Body of pancreas (tissue), 4 donors: ENCODE data around the gene SPOCK3. TPM values are rescaled to one million over a fixed set of nuclear protein-coding genes. Genes with fewer than 3 reads are reported as not detected.

Source experiments
- ATAC-seq: fragments of 150-250 bp; one replicate; pipeline ENCODE4 v1.9.1; 2016
- DNase-seq, 4 donors: peaks; one replicate each; pipeline ENCODE4 v3.0.0-alpha.2; 2019
- H3K27ac ChIP-seq, 4 donors: fragments of 200-600 bp; sonication (generic); 1 replicate in 3 of 4; 2 replicates in 1 of 4; pipeline versions ENCODE4 v1.5.1 to v1.6.1; 2016 to 2019; ENCODE audit warnings: mild to moderate bottlenecking in 1 of 4, mixed read lengths in 1 of 4, moderate library complexity in 1 of 4
- H3K27me3 ChIP-seq, 2 donors: fragments of 200-600 bp; sonication (generic); one replicate each; pipeline ENCODE4 v1.6.0; 2016; ENCODE audit warnings: mild to moderate bottlenecking in 1 of 2
- H3K36me3 ChIP-seq, 2 donors: fragments of 200-600 bp; sonication (generic); replicated peaks in 1 of 2; 2 replicates each; pipeline ENCODE4 v1.5.1; 2016; ENCODE audit warnings: low read depth in 2 of 2; ENCODE audit not compliant: insufficient read depth in 1 of 2
- H3K4me1 ChIP-seq: fragments of 200-600 bp; sonication (generic); one replicate; pipeline ENCODE4 v1.6.0; 2016
- H3K4me3 ChIP-seq, 2 donors: fragments of 200-600 bp; sonication (generic); 1 replicate in 1 of 2; 2 replicates in 1 of 2; pipeline ENCODE4 v1.5.1; 2016 to 2019
- H3K9me3 ChIP-seq, 3 donors: fragments of 200-600 bp; sonication (generic); 1 replicate in 2 of 3; 2 replicates in 1 of 3; pipeline ENCODE4 v1.5.1; 2016
- POLR2A ChIP-seq, 3 donors: fragments of 450-650 bp; IDR thresholded peaks; one replicate each; pipeline ENCODE4 v1.6.1; 2016; ENCODE audit warnings: antibody characterized with exemption in 3 of 3, mild to moderate bottlenecking in 2 of 3
- WGBS, 2 donors: methylation state at CpG; one replicate each; pipeline ENCODE4 v1.1.5; 2017; 5-methylcytosine and 5-hydroxymethylcytosine counted together
- intact Hi-C: fragments of 100-400 bp; cut with DNase I; formaldehyde crosslinking; loops from one replicate; pipeline ENCODE4 v1.15.1; 2023
- total RNA-seq, 2 donors: library from RNA; depleted of rRNA; stranded (reverse); fragments of >200 nt; gene quantifications; one replicate each; pipeline ENCODE4 v1.1.0, GENCODE V29; 2016
- TF ChIP-seq, protein P1 (sequence below), 7 experiments: fragments of 450-650 bp in 4 of 7; fragments of 200-600 bp in 3 of 7; sonication (generic) in 3 of 7; IDR thresholded peaks; one replicate each; pipeline ENCODE4 v1.5.1; 2016 to 2019; ENCODE audit warnings: antibody characterized with exemption in 7 of 7

The SPOCK3 gene
- total RNA-seq, 2 donors from 2014 or later = not detected

DNA sequence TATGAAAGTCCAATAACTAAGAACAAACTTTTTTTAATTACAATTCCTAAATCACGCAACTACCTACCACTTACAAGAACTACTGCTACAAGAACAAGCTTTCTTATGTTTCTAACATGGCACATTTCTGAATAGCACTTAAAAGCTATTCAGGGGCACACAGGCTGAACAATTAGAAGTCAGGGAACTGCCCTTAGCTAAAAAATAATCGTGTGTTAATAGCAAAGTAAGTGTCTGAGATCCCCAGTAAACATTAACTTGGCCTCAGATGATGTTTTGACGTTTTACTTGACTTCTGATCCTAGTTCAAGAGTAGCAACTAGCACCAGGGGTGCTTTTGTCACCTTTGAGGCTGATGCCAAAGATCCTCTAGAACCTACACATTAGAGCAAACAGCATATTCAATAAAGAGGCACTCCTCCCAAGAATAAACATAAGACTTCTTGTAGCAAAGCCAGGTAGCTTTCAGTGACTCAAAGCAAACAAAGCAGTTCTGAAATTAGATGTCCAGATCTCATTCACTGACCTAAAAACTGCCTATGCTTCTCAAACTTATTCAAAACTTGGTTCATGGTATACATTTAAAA, 16.2 kb downstream of the SPOCK3 start:
- no peaks in the 10 kb centered on the region for H3K27me3 ChIP-seq
- H3K4me3 ChIP-seq = no peak overlapping the region
- H3K27ac ChIP-seq = no peak overlapping the region
- no peak for TF ChIP-seq POLR2A (IDR thresholded peaks at IDR 0.05)
- TF ChIP-seq, protein P1, sequence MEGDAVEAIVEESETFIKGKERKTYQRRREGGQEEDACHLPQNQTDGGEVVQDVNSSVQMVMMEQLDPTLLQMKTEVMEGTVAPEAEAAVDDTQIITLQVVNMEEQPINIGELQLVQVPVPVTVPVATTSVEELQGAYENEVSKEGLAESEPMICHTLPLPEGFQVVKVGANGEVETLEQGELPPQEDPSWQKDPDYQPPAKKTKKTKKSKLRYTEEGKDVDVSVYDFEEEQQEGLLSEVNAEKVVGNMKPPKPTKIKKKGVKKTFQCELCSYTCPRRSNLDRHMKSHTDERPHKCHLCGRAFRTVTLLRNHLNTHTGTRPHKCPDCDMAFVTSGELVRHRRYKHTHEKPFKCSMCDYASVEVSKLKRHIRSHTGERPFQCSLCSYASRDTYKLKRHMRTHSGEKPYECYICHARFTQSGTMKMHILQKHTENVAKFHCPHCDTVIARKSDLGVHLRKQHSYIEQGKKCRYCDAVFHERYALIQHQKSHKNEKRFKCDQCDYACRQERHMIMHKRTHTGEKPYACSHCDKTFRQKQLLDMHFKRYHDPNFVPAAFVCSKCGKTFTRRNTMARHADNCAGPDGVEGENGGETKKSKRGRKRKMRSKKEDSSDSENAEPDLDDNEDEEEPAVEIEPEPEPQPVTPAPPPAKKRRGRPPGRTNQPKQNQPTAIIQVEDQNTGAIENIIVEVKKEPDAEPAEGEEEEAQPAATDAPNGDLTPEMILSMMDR (IDR thresholded peaks at IDR 0.05) = no peak
- ATAC-seq (no peak), DNase-seq (no peak)
- WGBS, 2 donors = 37 to 40% methylated on average over 3 of the region's 3 CpGs
- H3K4me1 ChIP-seq = no peaks in the 10 kb centered on the region
- no peaks in the 10 kb centered on the region for H3K36me3 ChIP-seq
- intact Hi-C loops = no loop called here
- H3K9me3 ChIP-seq = no peaks in the 10 kb centered on the region

DNA sequence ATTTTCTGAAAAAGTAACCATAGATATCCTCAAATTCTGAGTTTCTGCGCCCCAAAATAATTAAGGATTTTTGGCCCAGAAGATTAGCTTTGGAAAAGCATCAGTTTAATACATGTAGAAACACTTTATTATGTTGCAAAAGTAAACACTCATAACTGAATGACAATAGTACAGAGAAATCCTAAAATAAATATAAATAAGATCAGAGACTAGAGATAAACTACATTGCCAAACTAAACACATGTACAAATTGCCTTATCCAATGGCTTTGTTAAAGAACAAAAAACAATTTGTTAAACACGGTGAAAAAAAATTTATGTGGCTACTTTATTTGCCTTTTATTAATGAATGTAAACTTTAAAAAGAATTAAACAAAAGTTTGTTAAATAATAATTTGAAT, 17.5 kb downstream of the SPOCK3 start:
- H3K27ac ChIP-seq = no peak overlapping the region
- TF ChIP-seq POLR2A (IDR thresholded peaks at IDR 0.05) = no peak
- TF ChIP-seq, protein P1 (IDR thresholded peaks at IDR 0.05) = no peak
- H3K4me3 ChIP-seq = no peak overlapping the region
- intact Hi-C loops = no loop called here
- DNase-seq (no peak), ATAC-seq (no peak)
- no peaks in the 10 kb centered on the region for H3K4me1 ChIP-seq
- H3K9me3 ChIP-seq = no peaks in the 10 kb centered on the region
- H3K36me3 ChIP-seq = no peaks in the 10 kb centered on the region
- no peaks in the 10 kb centered on the region for H3K27me3 ChIP-seq
- WGBS, 2 donors = 56 to 60% methylated on average over 2 of the region's 2 CpGs

DNA sequence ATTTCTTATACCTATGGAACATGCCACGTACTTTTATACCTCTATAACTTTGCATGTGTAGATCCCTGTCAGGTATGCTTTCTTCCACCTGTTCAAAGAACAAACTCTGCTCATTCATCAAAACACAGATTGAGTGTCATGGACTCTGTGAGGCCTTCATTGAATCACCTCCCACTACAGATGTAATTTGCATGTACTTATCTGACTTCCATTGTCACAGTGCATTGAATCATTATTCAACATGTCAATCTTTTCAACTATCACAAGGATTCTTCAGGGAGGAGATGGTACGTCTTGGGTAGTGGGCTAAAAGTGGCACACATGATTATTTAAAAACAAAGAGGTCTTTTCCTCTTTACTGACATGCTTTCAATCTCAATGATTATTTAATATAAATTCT, 24.1 kb downstream of the SPOCK3 start:
- ATAC-seq (no peak), DNase-seq (no peak)
- Histone ChIP-seq H3K9me3 (no peaks in the 10 kb centered on the region), H3K4me3 (no peak overlapping the region), H3K27me3 (no peaks in the 10 kb centered on the region), H3K4me1 (no peaks in the 10 kb centered on the region), H3K36me3 (no peaks in the 10 kb centered on the region), H3K27ac (no peak overlapping the region)
- intact Hi-C loops = no loop called here
- WGBS, 2 donors = 56 to 66% methylated on average over 2 of the region's 2 CpGs
- TF ChIP-seq POLR2A (IDR thresholded peaks at IDR 0.05) = no peak
- TF ChIP-seq, protein P1 (IDR thresholded peaks at IDR 0.05) = no peak

DNA sequence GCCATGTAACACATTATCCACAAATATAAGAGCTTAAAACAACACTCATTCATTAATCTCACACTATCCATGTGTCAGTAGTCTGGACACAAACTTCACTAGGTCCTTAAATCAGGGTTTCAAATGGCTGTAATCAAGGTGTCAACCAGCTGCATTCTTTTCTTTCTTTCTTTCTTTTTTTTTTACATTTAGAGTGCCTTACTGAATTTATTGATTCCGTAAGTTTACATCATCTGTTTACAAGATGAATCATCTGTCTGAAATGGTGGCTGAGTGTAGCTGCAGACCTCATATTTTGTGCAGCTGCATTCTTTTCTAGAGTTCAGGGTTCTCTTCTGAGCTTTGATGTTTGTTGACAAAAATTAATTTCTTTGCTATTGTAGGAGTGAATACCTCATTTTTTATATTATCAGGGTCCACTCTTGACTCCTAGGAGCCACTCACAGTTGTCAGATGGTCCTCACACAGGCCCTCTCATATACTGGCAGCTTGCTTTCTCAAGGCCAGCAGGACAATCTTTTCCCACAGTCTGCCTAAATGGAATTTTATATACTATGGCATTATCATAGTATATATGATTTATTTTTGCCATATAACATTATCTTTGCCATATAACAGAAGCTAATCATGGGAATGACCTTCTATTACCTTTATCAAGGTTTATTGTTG, 37.8 kb downstream of the SPOCK3 start:
- WGBS, 2 donors = 45 to 59% methylated on average over 1 of the region's 1 CpG
- H3K27me3 ChIP-seq = no peaks in the 10 kb centered on the region
- intact Hi-C loops = no loop called here
- H3K9me3 ChIP-seq = no peaks in the 10 kb centered on the region
- H3K27ac ChIP-seq = no peak overlapping the region
- no peaks in the 10 kb centered on the region for H3K4me1 ChIP-seq
- no peaks in the 10 kb centered on the region for H3K36me3 ChIP-seq
- no peak overlapping the region for H3K4me3 ChIP-seq
- TF ChIP-seq, protein P1 (IDR thresholded peaks at IDR 0.05) = no peak
- TF ChIP-seq POLR2A (IDR thresholded peaks at IDR 0.05) = no peak
- DNase-seq (no peak), ATAC-seq (peak; percentile 15)

DNA sequence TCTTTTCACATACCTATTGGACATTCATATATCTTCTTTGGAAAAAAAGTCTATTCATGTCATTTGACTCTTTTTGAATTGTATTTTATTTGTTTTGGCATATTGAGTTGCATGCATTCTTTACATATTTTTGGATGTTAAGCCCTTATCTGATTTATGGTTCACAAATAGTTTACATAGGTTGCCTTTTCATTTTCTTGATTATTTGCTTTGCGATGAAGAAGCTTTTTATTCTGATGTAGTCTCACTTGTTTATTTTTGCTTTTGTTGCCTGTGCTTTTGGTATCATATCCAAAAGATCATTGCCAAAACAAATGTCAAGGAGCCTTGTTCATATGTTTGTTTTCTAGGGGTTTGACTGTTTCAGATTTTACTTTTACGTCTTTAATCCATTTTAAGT, 43.9 kb downstream of the SPOCK3 start:
- no peaks in the 10 kb centered on the region for H3K36me3 ChIP-seq
- H3K4me3 ChIP-seq = no peak overlapping the region
- no peak for DNase-seq
- H3K27ac ChIP-seq = no peak overlapping the region
- WGBS, 2 donors = 69 to 79% methylated on average over 2 of the region's 2 CpGs
- H3K9me3 ChIP-seq = no peaks in the 10 kb centered on the region
- H3K4me1 ChIP-seq = no peaks in the 10 kb centered on the region
- H3K27me3 ChIP-seq = no peaks in the 10 kb centered on the region
- intact Hi-C loops = no loop called here
- no peak for TF ChIP-seq POLR2A (IDR thresholded peaks at IDR 0.05)
- TF ChIP-seq, protein P1 (IDR thresholded peaks at IDR 0.05) = no peak
- no peak for ATAC-seq
